ENCODE results near the gene SNAPC3.
A peak's percentile ranks its signal among the peaks of the same experiment; 100 is the strongest.
"Not testable (repeated sequence)": the region's sequence is repeated elsewhere in the genome, so short reads cannot be mapped to it uniquely, and the experiment has no call there.

SNAPC3 gene

GRCh38 chr9:15423231-15423985 is 732 bp downstream of the SNAPC3 start:
- DNase-seq (ENCODE audit: low read depth): peak; percentile 50
- TF ChIP-seq CTCF (conservative IDR thresholded peaks at IDR 0.05; ENCODE audit: low read length): peak; percentile 52
- peak overlapping the region; percentile 96 for H3K4me3 ChIP-seq (ENCODE audit: low read length)

DNA sequence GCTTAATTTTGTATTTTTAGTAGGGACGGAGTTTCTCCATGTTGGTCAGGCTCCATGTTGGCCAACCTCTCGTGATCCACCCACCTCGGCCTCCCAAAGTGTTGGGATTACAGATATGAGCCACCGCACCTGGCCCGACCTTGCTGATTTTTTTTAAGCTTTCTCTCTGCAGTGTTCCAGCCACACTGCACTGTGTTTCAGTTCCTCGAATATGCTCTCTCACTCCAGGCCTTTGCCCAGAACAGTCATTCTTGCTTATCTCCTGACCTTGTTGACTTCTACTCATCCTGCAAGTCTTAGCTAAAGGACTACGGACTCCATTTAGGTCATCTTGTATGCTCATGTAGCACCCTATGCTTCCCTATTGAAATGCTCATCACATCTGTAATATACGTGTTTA is 3.3 kb downstream of the SNAPC3 start:
- no peak for DNase-seq (ENCODE audit: low read depth)
- no peak for TF ChIP-seq CTCF (conservative IDR thresholded peaks at IDR 0.05; ENCODE audit: low read length)
- H3K4me3 ChIP-seq (ENCODE audit: low read length): no peak overlapping the region

DNA sequence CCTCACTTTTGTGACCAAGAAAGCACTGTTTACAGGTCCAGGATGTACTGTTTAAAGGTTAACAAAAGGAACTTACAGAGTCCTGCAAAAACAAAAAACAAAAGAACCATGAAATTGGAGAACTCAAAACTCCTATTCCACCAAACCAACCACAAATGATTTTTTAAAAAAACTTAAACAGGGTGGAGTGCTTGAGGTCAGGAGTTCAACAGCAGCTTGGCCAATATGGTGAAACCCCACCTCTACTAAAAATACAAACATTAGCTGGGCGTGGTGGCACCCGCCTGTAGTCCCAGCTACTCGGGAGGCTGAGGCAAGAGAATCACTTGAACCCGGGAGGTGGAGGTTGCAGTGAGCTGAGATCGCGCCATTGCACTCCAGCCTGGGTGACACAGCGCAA is 5.0 kb downstream of the SNAPC3 start:
- not testable (repeated sequence) for DNase-seq (ENCODE audit: low read depth); H3K4me3 ChIP-seq (ENCODE audit: low read length)

- H3K4me3 ChIP-seq (ENCODE audit: low read length): no peak overlapping the region
- DNase-seq (ENCODE audit: low read depth): no peak
- TF ChIP-seq CTCF (conservative IDR thresholded peaks at IDR 0.05; ENCODE audit: low read length): no peak
Observed at GRCh38 chr9:15430920-15431844, 8.5 kb downstream of the SNAPC3 start.

- H3K4me3 ChIP-seq (ENCODE audit: low read length): no peak overlapping the region
Observed at GRCh38 chr9:15433191-15433590, 10.5 kb downstream of the SNAPC3 start.

DNA sequence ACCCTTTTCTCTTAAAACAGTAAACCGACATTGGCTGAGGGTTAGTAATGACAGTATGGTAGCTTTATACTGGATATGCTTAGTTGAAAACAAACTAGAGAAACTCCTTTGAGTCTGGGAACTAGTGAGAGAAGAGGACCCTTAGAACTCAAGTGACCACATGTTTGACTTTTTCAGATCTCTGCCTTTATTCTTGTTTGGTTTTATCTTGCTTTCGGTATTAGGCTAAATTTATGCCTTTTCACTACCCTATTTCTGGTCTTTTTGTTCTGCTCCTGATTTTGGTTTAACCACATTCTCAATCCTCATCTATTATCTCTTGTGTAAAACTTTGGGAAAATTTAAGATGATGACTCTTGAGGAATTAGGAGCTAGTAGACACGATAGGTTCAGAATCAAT is 11.0 kb downstream of the SNAPC3 start:
- TF ChIP-seq CTCF (conservative IDR thresholded peaks at IDR 0.05; ENCODE audit: low read length): no peak
- H3K4me3 ChIP-seq (ENCODE audit: low read length): no peak overlapping the region
- DNase-seq (ENCODE audit: low read depth): no peak

More at GRCh38 chr9:15433191-15433590, 10.5 kb downstream of the SNAPC3 start:
- no peak for TF ChIP-seq CTCF (conservative IDR thresholded peaks at IDR 0.05; ENCODE audit: low read length)
- no peak for DNase-seq (ENCODE audit: low read depth)

DNA sequence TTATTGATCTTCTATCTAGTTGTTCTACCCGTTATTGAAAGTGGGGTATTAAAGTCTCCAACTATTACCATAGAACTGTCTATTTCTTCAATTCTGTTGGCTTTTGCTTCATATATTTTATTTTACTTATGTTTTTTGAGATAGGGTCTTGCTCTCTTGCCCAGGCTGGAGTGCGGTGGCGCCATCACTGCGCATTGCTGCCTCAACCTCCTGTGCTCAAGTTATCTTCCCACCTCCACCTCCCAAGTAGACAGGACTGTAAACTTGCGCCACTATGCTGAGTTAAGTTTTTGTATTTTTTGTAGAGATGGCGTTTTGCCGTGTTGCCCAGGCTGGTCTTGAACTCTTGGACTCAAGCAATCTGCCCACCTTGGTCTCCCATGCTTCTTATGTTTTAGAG is 16.2 kb downstream of the SNAPC3 start:
- no peak overlapping the region for H3K4me3 ChIP-seq (ENCODE audit: low read length)
- DNase-seq (ENCODE audit: low read depth): no peak
- no peak for TF ChIP-seq CTCF (conservative IDR thresholded peaks at IDR 0.05; ENCODE audit: low read length)

GRCh38 chr9:15441841-15442240 is 19.2 kb downstream of the SNAPC3 start:
- DNase-seq (ENCODE audit: low read depth); H3K4me3 ChIP-seq (ENCODE audit: low read length): not testable (repeated sequence)

DNA sequence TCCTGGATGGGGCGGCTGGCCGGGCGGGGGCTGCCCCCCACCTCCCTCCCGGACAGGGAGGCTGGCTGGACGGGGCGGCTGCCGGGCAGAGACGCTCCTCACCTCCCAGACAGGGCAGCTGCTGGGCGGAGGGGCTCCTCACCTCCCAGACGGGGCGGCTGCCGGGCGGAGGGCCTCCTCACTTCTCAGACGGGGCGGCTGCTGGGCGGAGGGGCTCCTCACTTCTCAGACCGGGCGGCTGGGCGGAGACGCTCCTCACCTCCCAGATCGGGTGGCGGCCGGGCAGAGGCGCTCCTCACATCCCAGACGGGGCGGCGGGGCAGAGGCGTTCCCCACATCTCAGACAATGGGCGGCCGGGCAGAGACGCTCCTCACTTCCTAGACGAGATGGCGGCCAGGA is 19.6 kb downstream of the SNAPC3 start:
- not testable (repeated sequence) for DNase-seq (ENCODE audit: low read depth); H3K4me3 ChIP-seq (ENCODE audit: low read length)
